OCI-LY7 (cell line): ENCODE data around the gene MPC1.

ENCODE experiments used
- EZH2phosphoT487 ChIP-seq: fragments of 200-600 bp; sonication (generic); IDR thresholded peaks from 2 replicates; pipeline ENCODE4 v1.6.1; 2018; ENCODE audit warnings: low read depth, borderline replicate concordance, mild to moderate bottlenecking, mixed run types, antibody characterized with exemption, low read length, moderate library complexity, mixed read lengths
- TF ChIP-seq, protein P1 (sequence below): fragments of 200-600 bp; sonication (generic); conservative IDR thresholded peaks from 2 replicates; pipeline ENCODE4 v1.5.1; 2014; ENCODE audit warnings: mild to moderate bottlenecking, antibody characterized with exemption, low read length, moderate library complexity, mixed read lengths

DNA sequence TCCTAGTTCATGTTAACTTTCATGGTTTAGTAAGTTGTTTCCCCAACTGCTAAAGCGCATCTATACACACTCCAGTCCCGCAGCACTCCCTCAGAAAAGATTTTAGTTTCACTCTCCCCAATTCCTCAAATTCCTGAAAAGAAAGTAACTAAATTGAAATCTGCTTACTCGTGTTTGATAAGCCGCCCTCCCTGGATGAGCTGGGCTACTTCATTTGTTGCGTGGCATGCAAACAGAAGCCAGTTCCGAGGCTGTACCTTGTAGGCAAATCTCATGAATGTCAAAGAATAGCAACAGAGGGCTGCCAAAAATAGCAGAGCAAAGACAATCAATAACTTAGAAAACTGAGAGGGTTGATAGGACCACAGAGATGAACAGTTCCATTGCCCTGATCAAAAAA, 16.9 kb downstream of the MPC1 start:
- TF ChIP-seq, protein P1, sequence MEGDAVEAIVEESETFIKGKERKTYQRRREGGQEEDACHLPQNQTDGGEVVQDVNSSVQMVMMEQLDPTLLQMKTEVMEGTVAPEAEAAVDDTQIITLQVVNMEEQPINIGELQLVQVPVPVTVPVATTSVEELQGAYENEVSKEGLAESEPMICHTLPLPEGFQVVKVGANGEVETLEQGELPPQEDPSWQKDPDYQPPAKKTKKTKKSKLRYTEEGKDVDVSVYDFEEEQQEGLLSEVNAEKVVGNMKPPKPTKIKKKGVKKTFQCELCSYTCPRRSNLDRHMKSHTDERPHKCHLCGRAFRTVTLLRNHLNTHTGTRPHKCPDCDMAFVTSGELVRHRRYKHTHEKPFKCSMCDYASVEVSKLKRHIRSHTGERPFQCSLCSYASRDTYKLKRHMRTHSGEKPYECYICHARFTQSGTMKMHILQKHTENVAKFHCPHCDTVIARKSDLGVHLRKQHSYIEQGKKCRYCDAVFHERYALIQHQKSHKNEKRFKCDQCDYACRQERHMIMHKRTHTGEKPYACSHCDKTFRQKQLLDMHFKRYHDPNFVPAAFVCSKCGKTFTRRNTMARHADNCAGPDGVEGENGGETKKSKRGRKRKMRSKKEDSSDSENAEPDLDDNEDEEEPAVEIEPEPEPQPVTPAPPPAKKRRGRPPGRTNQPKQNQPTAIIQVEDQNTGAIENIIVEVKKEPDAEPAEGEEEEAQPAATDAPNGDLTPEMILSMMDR: no peak
- no peak for TF ChIP-seq EZH2phosphoT487
